H1 (cell line): ENCODE data around the gene SPACA9. TPM values are rescaled to one million over a fixed set of nuclear protein-coding genes. Genes with fewer than 3 reads are reported as not detected.

Experiments
- CTCF ChIP-seq, 3 experiments: IDR thresholded peaks; 1 replicate in 2 of 3; 2 replicates in 1 of 3; pipeline versions ENCODE4 v1.5.1 to v1.6.1; 2011; ENCODE audit warnings: low read length in 3 of 3, mild to moderate bottlenecking in 3 of 3, inconsistent platforms in 2 of 3, low read depth in 1 of 3, moderate library complexity in 1 of 3; ENCODE audit not compliant: insufficient read depth in 1 of 3; ENCODE audit errors: control extremely low read depth in 1 of 3
- KDM4A ChIP-seq: IDR thresholded peaks from one replicate; pipeline ENCODE4 v1.7.1; 2012; ENCODE audit warnings: low read depth, mild to moderate bottlenecking, moderate library complexity, low read length, inconsistent platforms; ENCODE audit not compliant: severe bottlenecking
- polyA plus RNA-seq, 7 experiments: library from polyadenylated mRNA; depleted of rRNA in 3 of 7; stranded (reverse) in 5 of 7; unstranded in 2 of 7; fragments of >200 nt in 5 of 7; fragments of 200-250 nt in 2 of 7; gene quantifications; 1 replicate in 5 of 7; 2 replicates in 1 of 7; 4 replicates in 1 of 7; pipeline versions ENCODE4 v1.2.1 to v1.2.3, GENCODE V29; 2011 to 2013; ENCODE audit warnings: missing spikeins in 2 of 7, mixed read lengths in 2 of 7
- total RNA-seq: library from RNA; stranded (reverse); fragmentation: NEBNext Ultra II Directional; extraction: Animal tissue kit (Norgen Biotek cat#: 25700); gene quantifications from 2 replicates; pipeline ENCODE4 v1.2.1, GENCODE V29; 2021

SPACA9 gene
- total and polyA plus RNA-seq, 2 of the 8 experiments (the other 6 are each of a cell fraction or from before 2014, with no cell fraction given) = 0.63 to 1.3 TPM

GRCh38 chr9:132914924-132915323 is 36.2 kb downstream of the SPACA9 start (continued):
- TF ChIP-seq CTCF (IDR thresholded peaks at IDR 0.05; ENCODE audit: control extremely low read depth in 1 of 3, insufficient read depth in 1 of 3, low read depth in 1 of 3, low read length in 3 of 3) = no peak
- TF ChIP-seq KDM4A = no peak
